Body of pancreas (tissue), 4 donors: ENCODE measurements around the gene CREM. TPM values are rescaled to one million over a fixed set of nuclear protein-coding genes. Genes with fewer than 3 reads are reported as not detected.

ENCODE experiments used
- ATAC-seq: fragments of 150-250 bp; one replicate; pipeline ENCODE4 v1.9.1; 2016
- DNase-seq, 4 donors: peaks; one replicate each; pipeline ENCODE4 v3.0.0-alpha.2; 2019
- H3K27ac ChIP-seq, 4 donors: fragments of 200-600 bp; sonication (generic); 1 replicate in 3 of 4; 2 replicates in 1 of 4; pipeline versions ENCODE4 v1.5.1 to v1.6.1; 2016 to 2019; ENCODE audit warnings: mild to moderate bottlenecking in 1 of 4, mixed read lengths in 1 of 4, moderate library complexity in 1 of 4
- H3K27me3 ChIP-seq, 2 donors: fragments of 200-600 bp; sonication (generic); one replicate each; pipeline ENCODE4 v1.6.0; 2016; ENCODE audit warnings: mild to moderate bottlenecking in 1 of 2
- H3K36me3 ChIP-seq, 2 donors: fragments of 200-600 bp; sonication (generic); replicated peaks in 1 of 2; 2 replicates each; pipeline ENCODE4 v1.5.1; 2016; ENCODE audit warnings: low read depth in 2 of 2; ENCODE audit not compliant: insufficient read depth in 1 of 2
- H3K4me1 ChIP-seq: fragments of 200-600 bp; sonication (generic); one replicate; pipeline ENCODE4 v1.6.0; 2016
- H3K4me3 ChIP-seq, 2 donors: fragments of 200-600 bp; sonication (generic); 1 replicate in 1 of 2; 2 replicates in 1 of 2; pipeline ENCODE4 v1.5.1; 2016 to 2019
- H3K9me3 ChIP-seq, 3 donors: fragments of 200-600 bp; sonication (generic); 1 replicate in 2 of 3; 2 replicates in 1 of 3; pipeline ENCODE4 v1.5.1; 2016
- POLR2A ChIP-seq, 3 donors: fragments of 450-650 bp; IDR thresholded peaks; one replicate each; pipeline ENCODE4 v1.6.1; 2016; ENCODE audit warnings: antibody characterized with exemption in 3 of 3, mild to moderate bottlenecking in 2 of 3
- WGBS, 2 donors: methylation state at CpG; one replicate each; pipeline ENCODE4 v1.1.5; 2017; 5-methylcytosine and 5-hydroxymethylcytosine counted together
- intact Hi-C: fragments of 100-400 bp; cut with DNase I; formaldehyde crosslinking; loops from one replicate; pipeline ENCODE4 v1.15.1; 2023
- total RNA-seq, 2 donors: library from RNA; depleted of rRNA; stranded (reverse); fragments of >200 nt; gene quantifications; one replicate each; pipeline ENCODE4 v1.1.0, GENCODE V29; 2016
- TF ChIP-seq, protein P1 (sequence below), 7 experiments: fragments of 450-650 bp in 4 of 7; fragments of 200-600 bp in 3 of 7; sonication (generic) in 3 of 7; IDR thresholded peaks; one replicate each; pipeline ENCODE4 v1.5.1; 2016 to 2019; ENCODE audit warnings: antibody characterized with exemption in 7 of 7

The CREM gene
- total RNA-seq, 2 donors from 2014 or later, result 10.5 to 26.7 TPM

DNA sequence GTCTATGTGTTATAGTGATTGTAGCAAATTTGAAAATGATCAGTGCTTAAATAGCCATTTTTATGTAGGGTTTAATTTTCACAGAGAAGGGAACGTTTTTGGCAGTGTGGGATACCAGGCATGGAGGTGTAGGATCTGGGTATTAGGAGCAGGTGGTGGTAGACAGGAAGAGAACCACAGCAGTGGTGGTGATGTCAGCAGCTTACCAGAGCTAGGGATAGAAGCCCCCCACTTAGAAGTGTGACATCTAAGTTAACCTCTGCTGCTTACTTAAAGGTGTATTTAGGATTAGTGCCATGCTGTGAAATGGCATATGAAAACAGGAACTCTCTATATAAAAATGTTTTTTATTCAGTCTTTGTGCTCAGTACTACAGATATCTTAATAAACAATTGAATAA is 73.8 kb downstream of the CREM start:
- ATAC-seq (no peak), DNase-seq (no peak)
- H3K9me3 ChIP-seq, result no peaks in the 10 kb centered on the region
- no peaks in the 10 kb centered on the region for H3K27me3 ChIP-seq
- intact Hi-C loops, result no loop called here
- no peak overlapping the region for H3K27ac ChIP-seq
- TF ChIP-seq, protein P1, sequence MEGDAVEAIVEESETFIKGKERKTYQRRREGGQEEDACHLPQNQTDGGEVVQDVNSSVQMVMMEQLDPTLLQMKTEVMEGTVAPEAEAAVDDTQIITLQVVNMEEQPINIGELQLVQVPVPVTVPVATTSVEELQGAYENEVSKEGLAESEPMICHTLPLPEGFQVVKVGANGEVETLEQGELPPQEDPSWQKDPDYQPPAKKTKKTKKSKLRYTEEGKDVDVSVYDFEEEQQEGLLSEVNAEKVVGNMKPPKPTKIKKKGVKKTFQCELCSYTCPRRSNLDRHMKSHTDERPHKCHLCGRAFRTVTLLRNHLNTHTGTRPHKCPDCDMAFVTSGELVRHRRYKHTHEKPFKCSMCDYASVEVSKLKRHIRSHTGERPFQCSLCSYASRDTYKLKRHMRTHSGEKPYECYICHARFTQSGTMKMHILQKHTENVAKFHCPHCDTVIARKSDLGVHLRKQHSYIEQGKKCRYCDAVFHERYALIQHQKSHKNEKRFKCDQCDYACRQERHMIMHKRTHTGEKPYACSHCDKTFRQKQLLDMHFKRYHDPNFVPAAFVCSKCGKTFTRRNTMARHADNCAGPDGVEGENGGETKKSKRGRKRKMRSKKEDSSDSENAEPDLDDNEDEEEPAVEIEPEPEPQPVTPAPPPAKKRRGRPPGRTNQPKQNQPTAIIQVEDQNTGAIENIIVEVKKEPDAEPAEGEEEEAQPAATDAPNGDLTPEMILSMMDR (IDR thresholded peaks at IDR 0.05), result no peak
- no peak for TF ChIP-seq POLR2A (IDR thresholded peaks at IDR 0.05)
- 38 to 47% methylated on average over 1 of the region's 1 CpG for WGBS, 2 donors
- H3K4me1 ChIP-seq, result peaks cover 5% of the 10 kb centered on the region
- H3K36me3 ChIP-seq, result no peaks in the 10 kb centered on the region
- no peak overlapping the region for H3K4me3 ChIP-seq

DNA sequence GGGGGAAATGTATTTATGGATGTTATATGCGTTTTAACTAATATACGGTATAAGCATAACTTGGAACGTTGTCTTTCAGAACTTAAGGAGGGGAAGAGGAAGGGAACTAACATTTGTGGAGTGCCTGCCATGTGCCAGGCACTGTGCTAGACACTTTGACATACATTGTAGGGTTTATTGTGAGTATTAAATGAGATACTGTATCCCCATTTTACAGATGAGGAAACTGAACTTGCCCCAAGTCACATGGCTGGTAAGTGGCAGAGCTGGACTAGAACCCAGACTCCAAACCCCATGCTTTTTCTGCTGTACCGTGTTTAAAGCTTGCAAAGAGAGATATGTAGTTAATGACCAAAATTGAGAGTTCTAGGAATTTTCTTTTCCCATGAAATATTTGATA is 74.6 kb downstream of the CREM start:
- H3K27me3 ChIP-seq, result no peaks in the 10 kb centered on the region
- no peak for DNase-seq
- WGBS, 2 donors, result 92 to 94% methylated on average over 4 of the region's 4 CpGs
- H3K4me3 ChIP-seq, result no peak overlapping the region
- peaks cover 4% of the 10 kb centered on the region for H3K4me1 ChIP-seq
- no peaks in the 10 kb centered on the region for H3K9me3 ChIP-seq
- H3K27ac ChIP-seq, result no peak overlapping the region
- no peak for ATAC-seq
- intact Hi-C loops, result no loop called here
- H3K36me3 ChIP-seq, result no peaks in the 10 kb centered on the region
- TF ChIP-seq POLR2A (IDR thresholded peaks at IDR 0.05), result no peak
- TF ChIP-seq, protein P1 (IDR thresholded peaks at IDR 0.05), result no peak

DNA sequence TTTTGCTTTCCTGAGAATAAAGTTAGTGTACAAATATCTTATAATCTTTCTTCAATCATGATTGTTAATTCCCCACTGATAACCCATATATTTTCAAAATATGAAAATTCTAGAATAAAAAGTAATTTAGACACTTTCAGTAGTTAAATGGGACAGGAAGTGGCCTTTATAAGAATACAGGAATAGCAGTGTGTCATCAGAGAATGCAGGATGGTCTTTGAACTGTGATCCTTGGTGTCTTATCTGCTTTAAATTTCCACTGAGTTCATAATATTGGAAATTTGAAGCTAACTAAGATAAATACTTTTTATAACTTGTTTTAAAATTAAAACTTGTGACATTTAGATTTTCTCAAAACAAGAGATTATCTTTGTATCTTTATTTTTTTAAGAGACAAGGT is 75.4 kb downstream of the CREM start:
- ATAC-seq (no peak), DNase-seq (no peak)
- no peaks in the 10 kb centered on the region for H3K27me3 ChIP-seq
- intact Hi-C loops, result no loop called here
- no peaks in the 10 kb centered on the region for H3K9me3 ChIP-seq
- H3K36me3 ChIP-seq, result no peaks in the 10 kb centered on the region
- no peaks in the 10 kb centered on the region for H3K4me1 ChIP-seq
- TF ChIP-seq POLR2A (IDR thresholded peaks at IDR 0.05), result no peak
- TF ChIP-seq, protein P1 (IDR thresholded peaks at IDR 0.05), result no peak
- no peak overlapping the region for H3K4me3 ChIP-seq
- no peak overlapping the region for H3K27ac ChIP-seq

DNA sequence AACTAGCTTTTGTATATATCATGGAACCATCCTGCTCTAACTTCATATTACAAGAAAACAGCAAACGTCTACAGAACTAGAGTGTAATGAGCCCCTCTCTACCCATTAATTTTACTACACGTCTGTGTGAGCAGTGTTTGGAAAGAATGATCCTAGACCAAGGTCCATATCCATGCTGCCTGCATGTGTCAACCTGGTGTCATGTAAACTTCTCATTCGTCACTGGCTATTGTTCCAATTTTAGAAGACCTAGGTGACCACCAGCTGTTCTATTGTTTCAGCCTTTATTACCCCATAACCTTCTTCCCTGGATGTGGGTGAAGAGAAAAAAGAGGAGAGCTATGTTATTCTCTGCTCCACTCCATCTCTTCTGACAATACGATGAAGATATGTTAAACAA is 77.1 kb downstream of the CREM start:
- no peaks in the 10 kb centered on the region for H3K36me3 ChIP-seq
- H3K9me3 ChIP-seq, result no peaks in the 10 kb centered on the region
- H3K27ac ChIP-seq, result no peak overlapping the region
- WGBS, 2 donors, result 81% methylated on average over 4 of the region's 4 CpGs
- no peaks in the 10 kb centered on the region for H3K4me1 ChIP-seq
- no peak for DNase-seq
- no peaks in the 10 kb centered on the region for H3K27me3 ChIP-seq
- no peak for ATAC-seq
- H3K4me3 ChIP-seq, result no peak overlapping the region
- TF ChIP-seq, protein P1 (IDR thresholded peaks at IDR 0.05), result no peak
- no peak for TF ChIP-seq POLR2A (IDR thresholded peaks at IDR 0.05)
- intact Hi-C loops, result no loop called here

DNA sequence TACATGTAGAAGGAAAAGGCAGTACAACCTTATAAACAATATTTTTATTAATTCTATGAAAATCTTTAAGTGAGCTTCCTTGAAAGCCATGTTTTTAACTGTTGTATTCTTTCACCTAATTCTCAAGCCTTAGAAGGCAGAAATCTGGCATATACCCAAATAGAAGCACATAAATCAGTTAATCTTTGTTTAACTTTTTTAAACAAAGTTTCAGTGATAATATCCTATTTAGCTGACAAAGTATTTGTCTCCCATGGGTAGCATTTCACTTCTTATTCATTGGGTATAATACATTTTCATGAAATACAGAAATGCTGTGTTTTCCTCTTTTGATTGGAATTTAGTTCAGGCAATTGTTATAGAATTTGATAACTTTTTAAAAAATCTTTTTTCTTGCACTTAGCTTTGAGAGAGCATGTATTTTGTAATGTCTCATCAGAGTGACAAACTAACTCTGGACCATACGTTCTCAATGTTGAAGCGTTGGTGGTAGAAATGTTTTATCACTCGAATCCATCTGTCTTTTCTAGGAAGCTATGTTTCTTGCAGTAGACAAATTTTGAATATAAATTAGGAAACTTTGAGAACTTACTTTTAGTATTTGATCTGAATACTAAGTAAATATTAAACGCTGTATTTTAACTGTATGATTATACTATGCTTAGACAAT is 78.1 kb downstream of the CREM start:
- TF ChIP-seq, protein P1 (IDR thresholded peaks at IDR 0.05), result no peak
- TF ChIP-seq POLR2A (IDR thresholded peaks at IDR 0.05), result no peak
- no peaks in the 10 kb centered on the region for H3K27me3 ChIP-seq
- no peaks in the 10 kb centered on the region for H3K36me3 ChIP-seq
- no peak overlapping the region for H3K4me3 ChIP-seq
- H3K4me1 ChIP-seq, result no peaks in the 10 kb centered on the region
- intact Hi-C loops, result no loop called here
- no peak overlapping the region for H3K27ac ChIP-seq
- no peak for ATAC-seq
- no peaks in the 10 kb centered on the region for H3K9me3 ChIP-seq
- 78 to 80% methylated on average over 4 of the region's 4 CpGs for WGBS, 2 donors
- no peak for DNase-seq
